ENCODE measurements around the gene SNAI3.

The SNAI3 gene

DNA sequence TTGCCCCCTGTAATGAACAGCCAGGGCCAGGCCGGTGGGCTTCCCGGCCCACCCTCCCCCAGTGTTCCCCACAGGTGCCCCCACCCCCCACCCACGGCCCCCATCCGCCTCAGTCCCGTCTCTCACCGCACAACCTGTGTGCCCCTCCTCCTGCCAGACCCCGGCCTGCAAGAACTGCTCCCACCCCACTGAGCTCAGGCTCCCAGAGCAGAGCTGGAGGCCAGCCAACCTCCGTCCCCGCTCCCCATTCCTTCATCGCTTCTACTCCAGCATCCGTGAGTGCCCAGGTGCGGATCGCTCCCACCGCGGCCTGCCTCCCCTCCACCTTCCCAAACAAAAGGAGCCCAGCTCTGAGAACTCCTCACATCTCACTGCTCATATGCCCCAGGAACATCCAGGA lies 27.6 kb downstream of the SNAI3 start:
- no peak overlapping the region for H3K27ac ChIP-seq (ENCODE audit: low read depth, low read length)
- no peak overlapping the region for H2AFZ ChIP-seq (ENCODE audit: low read depth, low read length, severe bottlenecking)
- H3K9me2 ChIP-seq (replicated peaks; ENCODE audit: insufficient read depth, low read length) = no peaks in the 10 kb centered on the region

DNA sequence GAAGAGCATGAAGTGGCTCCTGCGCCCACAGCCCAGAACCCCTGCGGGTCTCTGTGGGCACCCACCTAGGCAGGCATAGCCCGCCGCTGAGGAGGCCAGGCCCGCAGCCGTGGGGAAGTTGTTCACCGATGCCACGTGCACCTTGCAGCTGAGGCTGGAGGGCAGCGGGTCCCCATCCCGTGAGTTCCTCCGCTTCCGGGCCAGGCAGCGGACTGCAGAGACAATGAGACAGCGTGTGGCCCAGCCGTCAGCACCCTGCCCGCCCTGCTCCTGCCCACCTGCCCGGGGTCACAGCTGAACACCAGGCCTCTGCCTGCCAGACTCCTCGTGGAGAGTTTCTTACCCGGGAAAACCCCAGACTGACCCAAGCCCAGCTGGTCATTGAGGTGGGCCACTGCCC lies 28.9 kb downstream of the SNAI3 start:
- Histone ChIP-seq H3F3A (ENCODE audit: insufficient read depth) (peaks cover 11% of the 10 kb centered on the region), H3K9me3 (ENCODE audit: insufficient read depth, low read length) (no peaks in the 10 kb centered on the region), H3K4me3 (ENCODE audit: insufficient read depth, low read length, poor library complexity, severe bottlenecking) (no peak overlapping the region), H4K20me1 (ENCODE audit: low read depth, low read length) (0 out of 2 replicates have a peak, but pooled peaks cover 2% of the 10 kb centered on the region), H3K27me3 (ENCODE audit: low read length) (no peaks in the 10 kb centered on the region), H3K4me2 (ENCODE audit: low read depth, low read length, poor library complexity, severe bottlenecking) (no peak overlapping the region), H3K79me2 (ENCODE audit: insufficient read depth, low read length) (peaks cover 32% of the 10 kb centered on the region), H3K9ac (ENCODE audit: low read length) (no peak overlapping the region), H2AFZ (ENCODE audit: low read depth, low read length, severe bottlenecking) (no peak overlapping the region), H3K9me2 (replicated peaks; ENCODE audit: insufficient read depth, low read length) (no peaks in the 10 kb centered on the region), H3K36me3 (ENCODE audit: low read length) (no peaks in the 10 kb centered on the region), H3K27ac (ENCODE audit: low read depth, low read length) (no peak overlapping the region)
- TF ChIP-seq EZH2phosphoT487 (conservative IDR thresholded peaks at IDR 0.05; ENCODE audit: low read length) = no peak
- TF ChIP-seq, protein P1, sequence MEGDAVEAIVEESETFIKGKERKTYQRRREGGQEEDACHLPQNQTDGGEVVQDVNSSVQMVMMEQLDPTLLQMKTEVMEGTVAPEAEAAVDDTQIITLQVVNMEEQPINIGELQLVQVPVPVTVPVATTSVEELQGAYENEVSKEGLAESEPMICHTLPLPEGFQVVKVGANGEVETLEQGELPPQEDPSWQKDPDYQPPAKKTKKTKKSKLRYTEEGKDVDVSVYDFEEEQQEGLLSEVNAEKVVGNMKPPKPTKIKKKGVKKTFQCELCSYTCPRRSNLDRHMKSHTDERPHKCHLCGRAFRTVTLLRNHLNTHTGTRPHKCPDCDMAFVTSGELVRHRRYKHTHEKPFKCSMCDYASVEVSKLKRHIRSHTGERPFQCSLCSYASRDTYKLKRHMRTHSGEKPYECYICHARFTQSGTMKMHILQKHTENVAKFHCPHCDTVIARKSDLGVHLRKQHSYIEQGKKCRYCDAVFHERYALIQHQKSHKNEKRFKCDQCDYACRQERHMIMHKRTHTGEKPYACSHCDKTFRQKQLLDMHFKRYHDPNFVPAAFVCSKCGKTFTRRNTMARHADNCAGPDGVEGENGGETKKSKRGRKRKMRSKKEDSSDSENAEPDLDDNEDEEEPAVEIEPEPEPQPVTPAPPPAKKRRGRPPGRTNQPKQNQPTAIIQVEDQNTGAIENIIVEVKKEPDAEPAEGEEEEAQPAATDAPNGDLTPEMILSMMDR (IDR thresholded peaks at IDR 0.05; ENCODE audit: insufficient read depth, low read length, poor library complexity, severe bottlenecking) = no peak

More for the DNA sequence above, 27.6 kb downstream of the SNAI3 start:
- no peak overlapping the region for H3K4me3 ChIP-seq (ENCODE audit: insufficient read depth, low read length, poor library complexity, severe bottlenecking)
- H3K27me3 ChIP-seq (ENCODE audit: low read length) = no peaks in the 10 kb centered on the region
- 0 out of 2 replicates have a peak, but pooled peaks cover 2% of the 10 kb centered on the region for H4K20me1 ChIP-seq (ENCODE audit: low read depth, low read length)
- no peak overlapping the region for H3K4me2 ChIP-seq (ENCODE audit: low read depth, low read length, poor library complexity, severe bottlenecking)
- H3K9me3 ChIP-seq (ENCODE audit: insufficient read depth, low read length) = no peaks in the 10 kb centered on the region
- H3K9ac ChIP-seq (ENCODE audit: low read length) = no peak overlapping the region
- H3K36me3 ChIP-seq (ENCODE audit: low read length) = no peaks in the 10 kb centered on the region
- H3F3A ChIP-seq (ENCODE audit: insufficient read depth) = peaks cover 11% of the 10 kb centered on the region
- TF ChIP-seq, protein P1 (IDR thresholded peaks at IDR 0.05; ENCODE audit: insufficient read depth, low read length, poor library complexity, severe bottlenecking) = no peak
- no peak for TF ChIP-seq EZH2phosphoT487 (conservative IDR thresholded peaks at IDR 0.05; ENCODE audit: low read length)
- H3K79me2 ChIP-seq (ENCODE audit: insufficient read depth, low read length) = peaks cover 36% of the 10 kb centered on the region

DNA sequence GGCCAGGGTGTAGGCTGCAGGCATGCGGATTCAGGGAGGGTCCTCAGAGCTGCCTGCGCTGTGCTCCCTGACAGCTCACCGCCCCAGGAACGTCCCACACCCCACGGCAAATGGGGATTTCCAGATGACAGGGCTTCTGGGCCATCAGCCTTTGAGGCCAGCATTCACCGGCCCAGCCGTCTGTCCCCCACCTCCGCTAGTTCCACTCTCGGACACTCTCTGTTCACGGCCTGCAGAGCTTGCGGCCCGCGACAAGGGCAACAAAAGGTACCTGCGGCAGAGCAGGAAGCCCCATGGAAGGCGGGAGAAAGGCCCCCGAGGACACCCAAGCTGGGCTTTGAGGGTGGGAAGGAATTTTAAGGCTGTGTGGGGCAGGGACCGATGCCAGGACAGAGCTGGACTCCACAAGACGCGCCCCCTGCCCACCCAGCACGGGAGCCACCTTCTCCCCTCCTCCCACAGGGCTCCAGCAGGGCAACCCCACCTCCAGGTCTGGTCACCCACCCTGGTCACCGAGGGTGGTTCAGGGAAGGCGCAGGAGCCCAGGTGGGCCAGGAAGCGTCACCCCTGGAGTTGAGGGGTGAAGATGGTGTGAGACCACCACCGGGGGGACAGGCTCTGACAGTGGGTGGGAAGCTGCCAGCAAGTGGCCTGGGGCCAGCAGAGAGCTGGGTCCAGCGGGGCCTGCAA lies 29.9 kb downstream of the SNAI3 start:
- Histone ChIP-seq H3K79me2 (ENCODE audit: insufficient read depth, low read length) (peaks cover 24% of the 10 kb centered on the region), H3K9me2 (replicated peaks; ENCODE audit: insufficient read depth, low read length) (no peaks in the 10 kb centered on the region), H3K9me3 (ENCODE audit: insufficient read depth, low read length) (no peaks in the 10 kb centered on the region), H3F3A (ENCODE audit: insufficient read depth) (peaks cover 5% of the 10 kb centered on the region), H3K36me3 (ENCODE audit: low read length) (no peaks in the 10 kb centered on the region), H3K9ac (ENCODE audit: low read length) (no peak overlapping the region), H3K4me2 (ENCODE audit: low read depth, low read length, poor library complexity, severe bottlenecking) (no peak overlapping the region), H3K27ac (ENCODE audit: low read depth, low read length) (no peak overlapping the region), H2AFZ (ENCODE audit: low read depth, low read length, severe bottlenecking) (no peak overlapping the region), H3K4me3 (ENCODE audit: insufficient read depth, low read length, poor library complexity, severe bottlenecking) (no peak overlapping the region), H4K20me1 (ENCODE audit: low read depth, low read length) (0 out of 2 replicates have a peak, but pooled peaks cover 2% of the 10 kb centered on the region), H3K27me3 (ENCODE audit: low read length) (no peaks in the 10 kb centered on the region)
- TF ChIP-seq EZH2phosphoT487 (conservative IDR thresholded peaks at IDR 0.05; ENCODE audit: low read length) = no peak
- TF ChIP-seq, protein P1 (IDR thresholded peaks at IDR 0.05; ENCODE audit: insufficient read depth, low read length, poor library complexity, severe bottlenecking) = no peak

Measured in SU-DHL-6 (cell line).